Measurements from ENCODE around the gene PIP5K1C. TPM values are rescaled to one million over a fixed set of nuclear protein-coding genes. Genes with fewer than 3 reads are reported as not detected.
A peak's percentile ranks its signal among the peaks of the same experiment; 100 is the strongest.

Gene PIP5K1C
- total and polyA plus RNA-seq, 9 of the 15 experiments (the other 6 are each of a cell fraction or from before 2014, with no cell fraction given), result 0.38 to 22.1 (median 4.1) TPM

DNA sequence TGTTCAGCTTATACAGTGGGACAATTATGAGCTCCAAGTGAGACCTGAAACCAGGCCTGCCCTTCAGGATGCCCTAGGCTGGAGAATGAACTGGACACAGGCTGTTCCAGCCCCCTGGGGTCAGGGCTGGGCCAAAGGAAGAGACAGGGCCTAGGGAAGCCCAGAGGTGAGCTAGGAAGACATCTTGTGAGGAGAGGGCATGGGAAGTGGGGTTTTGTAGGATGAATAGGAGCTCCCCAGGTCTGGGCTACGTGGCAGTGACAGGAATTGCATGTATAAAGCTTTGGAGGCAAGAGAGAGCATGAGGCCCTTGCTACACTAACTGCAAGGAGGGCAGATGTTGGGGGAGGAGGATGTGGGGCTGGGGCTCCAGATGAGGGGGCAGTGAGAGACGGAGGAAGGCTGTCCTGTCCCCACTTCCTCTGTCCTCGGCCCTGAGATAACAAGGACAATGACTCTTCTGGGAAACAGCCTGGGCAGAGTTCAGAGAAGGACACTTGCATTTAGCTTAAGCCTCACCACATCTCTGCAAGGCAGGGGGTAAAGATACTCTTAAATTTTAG is 92.1 kb downstream of the PIP5K1C start (continued):
- TF ChIP-seq, protein P1, sequence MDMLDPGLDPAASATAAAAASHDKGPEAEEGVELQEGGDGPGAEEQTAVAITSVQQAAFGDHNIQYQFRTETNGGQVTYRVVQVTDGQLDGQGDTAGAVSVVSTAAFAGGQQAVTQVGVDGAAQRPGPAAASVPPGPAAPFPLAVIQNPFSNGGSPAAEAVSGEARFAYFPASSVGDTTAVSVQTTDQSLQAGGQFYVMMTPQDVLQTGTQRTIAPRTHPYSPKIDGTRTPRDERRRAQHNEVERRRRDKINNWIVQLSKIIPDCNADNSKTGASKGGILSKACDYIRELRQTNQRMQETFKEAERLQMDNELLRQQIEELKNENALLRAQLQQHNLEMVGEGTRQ (CRISPR knock-in tag; IDR thresholded peaks at IDR 0.05), result no peak
- TF ChIP-seq ZC3H8 (IDR thresholded peaks at IDR 0.05) (no peak), ZNF408 (CRISPR knock-in tag; IDR thresholded peaks at IDR 0.05; ENCODE audit: low read depth) (no peak), SP2 (IDR thresholded peaks at IDR 0.05; ENCODE audit: extremely low read depth, low read depth, low read length, poor library complexity, severe bottlenecking) (no peak), MYC (IDR thresholded peaks at IDR 0.05; ENCODE audit: low read depth, low read length) (peak; percentile 43; the same call in 1 of the 2 replicates), MYC (CRISPR knock-in tag; IDR thresholded peaks at IDR 0.05; ENCODE audit: borderline replicate concordance, low read depth) (no peak), ADNP (tag; IDR thresholded peaks at IDR 0.05) (no peak), ZNF311 (CRISPR knock-in tag; IDR thresholded peaks at IDR 0.05) (0 out of 2 replicates have a peak, but pooled peaks have one; percentile 19), ZNF41 (CRISPR knock-in tag; conservative IDR thresholded peaks at IDR 0.05) (no peak), PYGO2 (tag; IDR thresholded peaks at IDR 0.05) (no peak), CREB1 (IDR thresholded peaks at IDR 0.05) (no peak), CREB1 (CRISPR knock-in tag; IDR thresholded peaks at IDR 0.05) (no peak), ERF (CRISPR knock-in tag; IDR thresholded peaks at IDR 0.05) (no peak), ZFPM2 (CRISPR knock-in tag; IDR thresholded peaks at IDR 0.05) (no peak), NR2F6 (CRISPR knock-in tag; IDR thresholded peaks at IDR 0.05) (no peak), GTF2F1 (IDR thresholded peaks at IDR 0.05; ENCODE audit: low read depth, low read length) (no peak), GMEB1 (CRISPR knock-in tag; IDR thresholded peaks at IDR 0.05) (no peak), ZNF511 (CRISPR knock-in tag; IDR thresholded peaks at IDR 0.05) (no peak), RFX5 (IDR thresholded peaks at IDR 0.05; ENCODE audit: low read depth, low read length) (no peak), NFXL1 (CRISPR knock-in tag; IDR thresholded peaks at IDR 0.05) (no peak), CBFA2T2 (conservative IDR thresholded peaks at IDR 0.05) (no peak; the same call in 1 of the 2 replicates), KDM2B (CRISPR knock-in tag; IDR thresholded peaks at IDR 0.05) (no peak), CBX2 (IDR thresholded peaks at IDR 0.05; ENCODE audit: insufficient read depth, low read length, poor library complexity, severe bottlenecking) (no peak)
- TF ChIP-seq, protein P2, sequence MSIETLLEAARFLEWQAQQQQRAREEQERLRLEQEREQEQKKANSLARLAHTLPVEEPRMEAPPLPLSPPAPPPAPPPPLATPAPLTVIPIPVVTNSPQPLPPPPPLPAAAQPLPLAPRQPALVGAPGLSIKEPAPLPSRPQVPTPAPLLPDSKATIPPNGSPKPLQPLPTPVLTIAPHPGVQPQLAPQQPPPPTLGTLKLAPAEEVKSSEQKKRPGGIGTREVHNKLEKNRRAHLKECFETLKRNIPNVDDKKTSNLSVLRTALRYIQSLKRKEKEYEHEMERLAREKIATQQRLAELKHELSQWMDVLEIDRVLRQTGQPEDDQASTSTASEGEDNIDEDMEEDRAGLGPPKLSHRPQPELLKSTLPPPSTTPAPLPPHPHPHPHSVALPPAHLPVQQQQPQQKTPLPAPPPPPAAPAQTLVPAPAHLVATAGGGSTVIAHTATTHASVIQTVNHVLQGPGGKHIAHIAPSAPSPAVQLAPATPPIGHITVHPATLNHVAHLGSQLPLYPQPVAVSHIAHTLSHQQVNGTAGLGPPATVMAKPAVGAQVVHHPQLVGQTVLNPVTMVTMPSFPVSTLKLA (conservative IDR thresholded peaks at IDR 0.05), result no peak; a peak in 1 of 4 replicates
- TF ChIP-seq, protein P3, sequence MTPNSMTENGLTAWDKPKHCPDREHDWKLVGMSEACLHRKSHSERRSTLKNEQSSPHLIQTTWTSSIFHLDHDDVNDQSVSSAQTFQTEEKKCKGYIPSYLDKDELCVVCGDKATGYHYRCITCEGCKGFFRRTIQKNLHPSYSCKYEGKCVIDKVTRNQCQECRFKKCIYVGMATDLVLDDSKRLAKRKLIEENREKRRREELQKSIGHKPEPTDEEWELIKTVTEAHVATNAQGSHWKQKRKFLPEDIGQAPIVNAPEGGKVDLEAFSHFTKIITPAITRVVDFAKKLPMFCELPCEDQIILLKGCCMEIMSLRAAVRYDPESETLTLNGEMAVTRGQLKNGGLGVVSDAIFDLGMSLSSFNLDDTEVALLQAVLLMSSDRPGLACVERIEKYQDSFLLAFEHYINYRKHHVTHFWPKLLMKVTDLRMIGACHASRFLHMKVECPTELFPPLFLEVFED (CRISPR knock-in tag; conservative IDR thresholded peaks at IDR 0.05), result 0 out of 2 replicates have a peak, but pooled peaks have one; percentile 47
